Left ventricle myocardium inferior (tissue), 1 donor: ENCODE data around the gene C16orf95. TPM values are rescaled to one million over a fixed set of nuclear protein-coding genes. Genes with fewer than 3 reads are reported as not detected.
"Not testable (repeated sequence)": the region's sequence is repeated elsewhere in the genome, so short reads cannot be mapped to it uniquely, and the experiment has no call there.

Experiments used
- DNase-seq: peaks from one replicate; pipeline ENCODE4 v3.0.0-alpha.2; 2020
- H3K27ac ChIP-seq: fragments of 200-600 bp; replicated peaks from 2 replicates; pipeline ENCODE4 v1.8.0; 2021
- H3K27me3 ChIP-seq: fragments of 200-600 bp; 2 replicates; pipeline ENCODE4 v1.8.0; 2021; ENCODE audit warnings: low read depth
- H3K36me3 ChIP-seq: fragments of 200-600 bp; 2 replicates; pipeline ENCODE4 v1.8.0; 2021
- H3K4me1 ChIP-seq: fragments of 200-600 bp; 2 replicates; pipeline ENCODE4 v1.8.0; 2021
- H3K4me3 ChIP-seq: fragments of 200-600 bp; 2 replicates; pipeline ENCODE4 v1.8.0; 2021; ENCODE audit warnings: mild to moderate bottlenecking, moderate library complexity
- H3K9me3 ChIP-seq: fragments of 200-600 bp; replicated peaks from 2 replicates; pipeline ENCODE4 v1.8.0; 2021
- CTCF ChIP-seq: fragments of 200-600 bp; IDR thresholded peaks from 2 replicates; pipeline ENCODE4 v1.8.0; 2021; ENCODE audit warnings: antibody characterized with exemption, mild to moderate bottlenecking, borderline replicate concordance
- intact Hi-C: fragments of 100-400 bp; cut with micrococcal nuclease; formaldehyde crosslinking; loops from one replicate; pipeline ENCODE4 v1.11.0; 2022
- total RNA-seq: library from RNA; stranded (reverse); fragmentation: NEBNext Ultra II Directional; extraction: Animal tissue kit (Norgen Biotek cat#: 25700); gene quantifications from one replicate; pipeline ENCODE4 v1.2.1, GENCODE V29; 2021
- donor health status: DM: no; HTN: yes; CAD: no; lungs with severe emphysema.

C16orf95 gene
- total RNA-seq, 1 donor from 2014 or later, result 3.2 TPM

GRCh38 chr16:87266846-87267245, 50.3 kb downstream of the C16orf95 start:
- Histone ChIP-seq H3K27me3 (peaks cover 11% of the 10 kb centered on the region), H3K27ac (no peak overlapping the region), H3K4me3 (no peak overlapping the region), H3K36me3 (no peaks in the 10 kb centered on the region), H3K9me3 (peaks cover 5% of the 10 kb centered on the region), H3K4me1 (no peaks in the 10 kb centered on the region)
- intact Hi-C loops, result no loop called here
- no peak for DNase-seq
- no peak for TF ChIP-seq CTCF

- no peak overlapping the region for H3K4me3 ChIP-seq
- no peak for TF ChIP-seq CTCF
- H3K27me3 ChIP-seq, result peaks cover 11% of the 10 kb centered on the region
- intact Hi-C loops, result no loop called here
- H3K4me1 ChIP-seq, result no peaks in the 10 kb centered on the region
- H3K36me3 ChIP-seq, result no peaks in the 10 kb centered on the region
- no peak overlapping the region for H3K27ac ChIP-seq
- no peak for DNase-seq
- peaks cover 5% of the 10 kb centered on the region for H3K9me3 ChIP-seq
Observed at GRCh38 chr16:87265261-87265660, 51.9 kb downstream of the C16orf95 start.

GRCh38 chr16:87264634-87265033, 52.6 kb downstream of the C16orf95 start:
- Histone ChIP-seq H3K27me3 (peaks cover 7% of the 10 kb centered on the region), H3K9me3 (peaks cover 5% of the 10 kb centered on the region), H3K4me3 (no peak overlapping the region), H3K27ac (no peak overlapping the region), H3K36me3 (no peaks in the 10 kb centered on the region), H3K4me1 (no peaks in the 10 kb centered on the region)
- TF ChIP-seq CTCF, result no peak
- no peak for DNase-seq
- intact Hi-C loops, result no loop called here

GRCh38 chr16:87263418-87264052, 53.7 kb downstream of the C16orf95 start:
- Histone ChIP-seq H3K9me3 (no peaks in the 10 kb centered on the region), H3K27me3 (no peaks in the 10 kb centered on the region), H3K4me1 (no peaks in the 10 kb centered on the region), H3K4me3 (no peak overlapping the region), H3K27ac (no peak overlapping the region), H3K36me3 (no peaks in the 10 kb centered on the region)
- no peak for TF ChIP-seq CTCF
- DNase-seq, result no peak
- intact Hi-C loops, result no loop called here

- no peak for TF ChIP-seq CTCF
- Histone ChIP-seq H3K9me3 (no peaks in the 10 kb centered on the region), H3K27me3 (peaks cover 6% of the 10 kb centered on the region), H3K27ac (no peak overlapping the region), H3K4me1 (no peaks in the 10 kb centered on the region), H3K36me3 (no peaks in the 10 kb centered on the region), H3K4me3 (no peak overlapping the region)
- no peak for DNase-seq
- intact Hi-C loops, result no loop called here
Observed at GRCh38 chr16:87259431-87259830, 57.8 kb downstream of the C16orf95 start.

GRCh38 chr16:87258653-87259052, 58.5 kb downstream of the C16orf95 start:
- H3K27me3 ChIP-seq, DNase-seq, H3K9me3 ChIP-seq, H3K27ac ChIP-seq, H3K4me3 ChIP-seq, H3K4me1 ChIP-seq, H3K36me3 ChIP-seq, intact Hi-C loops: not testable (repeated sequence)
